Lower leg skin (tissue), 3 donors: Measurements from ENCODE around the gene CACNA1D.

Experiments used
- POLR2A ChIP-seq, 2 donors: fragments of 450-650 bp; IDR thresholded peaks; one replicate each; pipeline ENCODE4 v1.6.1; 2016 to 2017; ENCODE audit warnings: antibody characterized with exemption in 2 of 2, mild to moderate bottlenecking in 1 of 2, moderate library complexity in 1 of 2
- TF ChIP-seq, protein P1 (sequence below), 3 donors: fragments of 450-650 bp; IDR thresholded peaks; one replicate each; pipeline ENCODE4 v1.5.1; 2016; ENCODE audit warnings: antibody characterized with exemption in 3 of 3, mild to moderate bottlenecking in 3 of 3, moderate library complexity in 2 of 3

DNA sequence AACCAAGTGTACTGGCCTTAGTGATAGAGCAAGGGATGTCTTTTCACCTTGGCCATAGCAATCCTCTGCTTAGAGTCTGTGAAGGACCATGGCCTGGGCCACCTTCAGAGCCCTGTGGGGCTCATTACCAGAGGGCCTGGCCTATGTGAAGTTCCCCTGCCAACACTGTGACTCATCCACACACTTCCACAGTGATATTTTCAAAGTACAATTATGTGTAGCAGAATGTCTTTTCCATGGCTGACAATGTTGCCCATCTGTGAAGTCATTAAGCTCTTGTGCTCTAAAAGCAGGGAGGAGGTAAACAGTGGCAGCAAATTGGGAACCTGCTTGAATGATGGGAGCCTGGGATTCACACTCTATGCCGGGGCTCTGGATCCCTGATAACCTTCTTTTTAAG is 12.2 kb upstream of the CACNA1D start:
- TF ChIP-seq, protein P1, sequence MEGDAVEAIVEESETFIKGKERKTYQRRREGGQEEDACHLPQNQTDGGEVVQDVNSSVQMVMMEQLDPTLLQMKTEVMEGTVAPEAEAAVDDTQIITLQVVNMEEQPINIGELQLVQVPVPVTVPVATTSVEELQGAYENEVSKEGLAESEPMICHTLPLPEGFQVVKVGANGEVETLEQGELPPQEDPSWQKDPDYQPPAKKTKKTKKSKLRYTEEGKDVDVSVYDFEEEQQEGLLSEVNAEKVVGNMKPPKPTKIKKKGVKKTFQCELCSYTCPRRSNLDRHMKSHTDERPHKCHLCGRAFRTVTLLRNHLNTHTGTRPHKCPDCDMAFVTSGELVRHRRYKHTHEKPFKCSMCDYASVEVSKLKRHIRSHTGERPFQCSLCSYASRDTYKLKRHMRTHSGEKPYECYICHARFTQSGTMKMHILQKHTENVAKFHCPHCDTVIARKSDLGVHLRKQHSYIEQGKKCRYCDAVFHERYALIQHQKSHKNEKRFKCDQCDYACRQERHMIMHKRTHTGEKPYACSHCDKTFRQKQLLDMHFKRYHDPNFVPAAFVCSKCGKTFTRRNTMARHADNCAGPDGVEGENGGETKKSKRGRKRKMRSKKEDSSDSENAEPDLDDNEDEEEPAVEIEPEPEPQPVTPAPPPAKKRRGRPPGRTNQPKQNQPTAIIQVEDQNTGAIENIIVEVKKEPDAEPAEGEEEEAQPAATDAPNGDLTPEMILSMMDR (IDR thresholded peaks at IDR 0.05), result no peak
- no peak for TF ChIP-seq POLR2A (IDR thresholded peaks at IDR 0.05)
